ENCODE data around the gene AEBP2. TPM values are rescaled to one million over a fixed set of nuclear protein-coding genes. Genes with fewer than 3 reads are reported as not detected.
A peak's percentile ranks its signal among the peaks of the same experiment; 100 is the strongest.

The AEBP2 gene
- total and polyA plus RNA-seq, 2 of the 13 experiments (the other 11 are each of a cell fraction or from before 2014, with no cell fraction given): 9.2 to 17.9 TPM

GRCh38 chr12:19439059-19440018, at the start of gene AEBP2 (continued):
- TF ChIP-seq ATF2 (CRISPR knock-in tag; IDR thresholded peaks at IDR 0.05) (peak; percentile 78; the same call in 1 of the 2 replicates), HES4 (CRISPR knock-in tag; IDR thresholded peaks at IDR 0.05; ENCODE audit: borderline replicate concordance) (peak; percentile 62), KLF6 (CRISPR knock-in tag; IDR thresholded peaks at IDR 0.05) (peak; percentile 92), HNF1A (IDR thresholded peaks at IDR 0.05; ENCODE audit: low read depth) (no peak), HNF1A (CRISPR knock-in tag; IDR thresholded peaks at IDR 0.05; ENCODE audit: borderline replicate concordance) (no peak; the same call in 1 of the 2 replicates), NFYB (CRISPR knock-in tag; IDR thresholded peaks at IDR 0.05) (no peak), ZNF761 (CRISPR knock-in tag; conservative IDR thresholded peaks at IDR 0.05) (no peak), ZEB1 (IDR thresholded peaks at IDR 0.05; ENCODE audit: insufficient replicate concordance, low read depth) (no peak), SMARCE1 (IDR thresholded peaks at IDR 0.05; ENCODE audit: borderline replicate concordance) (no peak), POGZ (CRISPR knock-in tag; IDR thresholded peaks at IDR 0.05) (peak; percentile 68), ZNF446 (CRISPR knock-in tag; IDR thresholded peaks at IDR 0.05) (no peak; the same call in 1 of the 2 replicates), ZFP36L2 (CRISPR knock-in tag; IDR thresholded peaks at IDR 0.05) (no peak), EEA1 (CRISPR knock-in tag; IDR thresholded peaks at IDR 0.05; ENCODE audit: borderline replicate concordance) (peak; percentile 87), ZNF510 (CRISPR knock-in tag; IDR thresholded peaks at IDR 0.05; ENCODE audit: low read depth) (no peak; the same call in 1 of the 2 replicates), ZNF703 (CRISPR knock-in tag; IDR thresholded peaks at IDR 0.05; ENCODE audit: borderline replicate concordance) (no peak), ZBTB34 (CRISPR knock-in tag; IDR thresholded peaks at IDR 0.05) (no peak; the same call in 1 of the 2 replicates), ZNF253 (CRISPR knock-in tag; IDR thresholded peaks at IDR 0.05; ENCODE audit: borderline replicate concordance) (no peak; the same call in 1 of the 2 replicates), ZNF577 (CRISPR knock-in tag; IDR thresholded peaks at IDR 0.05; ENCODE audit: borderline replicate concordance, low read depth) (no peak)
- TF ChIP-seq, protein P1, sequence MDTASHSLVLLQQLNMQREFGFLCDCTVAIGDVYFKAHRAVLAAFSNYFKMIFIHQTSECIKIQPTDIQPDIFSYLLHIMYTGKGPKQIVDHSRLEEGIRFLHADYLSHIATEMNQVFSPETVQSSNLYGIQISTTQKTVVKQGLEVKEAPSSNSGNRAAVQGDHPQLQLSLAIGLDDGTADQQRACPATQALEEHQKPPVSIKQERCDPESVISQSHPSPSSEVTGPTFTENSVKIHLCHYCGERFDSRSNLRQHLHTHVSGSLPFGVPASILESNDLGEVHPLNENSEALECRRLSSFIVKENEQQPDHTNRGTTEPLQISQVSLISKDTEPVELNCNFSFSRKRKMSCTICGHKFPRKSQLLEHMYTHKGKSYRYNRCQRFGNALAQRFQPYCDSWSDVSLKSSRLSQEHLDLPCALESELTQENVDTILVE (CRISPR knock-in tag; IDR thresholded peaks at IDR 0.05): peak; percentile 51; the same call in 1 of the 2 replicates
- TF ChIP-seq, protein P2, sequence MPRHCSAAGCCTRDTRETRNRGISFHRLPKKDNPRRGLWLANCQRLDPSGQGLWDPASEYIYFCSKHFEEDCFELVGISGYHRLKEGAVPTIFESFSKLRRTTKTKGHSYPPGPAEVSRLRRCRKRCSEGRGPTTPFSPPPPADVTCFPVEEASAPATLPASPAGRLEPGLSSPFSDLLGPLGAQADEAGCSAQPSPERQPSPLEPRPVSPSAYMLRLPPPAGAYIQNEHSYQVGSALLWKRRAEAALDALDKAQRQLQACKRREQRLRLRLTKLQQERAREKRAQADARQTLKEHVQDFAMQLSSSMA (CRISPR knock-in tag; IDR thresholded peaks at IDR 0.05): no peak; the same call in 1 of the 2 replicates
